K562 (cell line): ENCODE results near the gene CDH12. TPM values are rescaled to one million over a fixed set of nuclear protein-coding genes. Genes with fewer than 3 reads are reported as not detected.

ENCODE experiments used
- ATAC-seq: fragments of 200-7000 bp; cut with Tn5 transposase; 3 replicates; pipeline ENCODE4 v1.9.1; 2020; ENCODE audit warnings: moderate library complexity
- BruUV-seq: library from RNA; stranded (reverse); fragments of 400-500 nt; replicated peaks from 2 replicates; lab custom pipeline; 2021; lab: Mats Ljungman, UMichigan
- CTCF ChIA-PET: fragments of 300-600 bp; formaldehyde crosslinking; extraction: SDS; loops from one replicate; lab custom pipeline; 2021; ENCODE audit warnings: low intra/inter-chr PET ratio; lab: Yijun Ruan, JAX
- POLR2A ChIA-PET: fragments of 300-600, 350-650 bp; sonication (Branson Sonifier 250); formaldehyde crosslinking; extraction: SDS; loops from one replicate; lab custom pipeline; 2021; ENCODE audit warnings: antibody characterized with exemption, inconsistent platforms; lab: Yijun Ruan, JAX
- DNase-seq, 4 experiments: peaks; one replicate each; pipeline versions ENCODE4 v3.0.0 to v3.0.0-alpha.2; 2011 to 2018; ENCODE audit warnings: low spot score in 3 of 4, mixed read lengths in 3 of 4; ENCODE audit errors: extremely low read depth in 1 of 4
- FAIRE-seq: peaks from 2 replicates; lab custom pipeline; 2011; peaks lifted over from hg19 to GRCh38; lab: Jason Lieb, UNC
- H2AFZ ChIP-seq: 2 replicates; pipeline ENCODE4 v1.6.0; 2011; ENCODE audit warnings: low read depth, low read length, control low read depth, inconsistent platforms
- H3K27ac ChIP-seq: fragments of 200-600 bp; 3 replicates; pipeline ENCODE4 v1.8.0; 2011; ENCODE audit warnings: low read depth, mild to moderate bottlenecking, control low read depth, inconsistent platforms, low read length, moderate library complexity, mixed read lengths; ENCODE audit errors: extremely low read depth
- H3K27me3 ChIP-seq, 2 experiments: fragments of 300-600 bp in 1 of 2; 2 replicates in 1 of 2; 3 replicates in 1 of 2; pipeline versions ENCODE4 v1.6.0 to v1.8.0; 2011; ENCODE audit warnings: inconsistent platforms in 2 of 2, low read length in 2 of 2, mild to moderate bottlenecking in 1 of 2, mixed read lengths in 1 of 2, moderate library complexity in 1 of 2; ENCODE audit not compliant: control insufficient read depth in 2 of 2, insufficient read depth in 2 of 2
- H3K36me3 ChIP-seq: fragments of 300-600 bp; 3 replicates; pipeline ENCODE4 v1.8.0; 2011; ENCODE audit warnings: mild to moderate bottlenecking, low read length, inconsistent platforms; ENCODE audit not compliant: control insufficient read depth, insufficient read depth
- H3K4me1 ChIP-seq, 2 experiments: fragments of 200-600 bp in 1 of 2; replicated peaks in 1 of 2; 2 replicates in 1 of 2; 3 replicates in 1 of 2; pipeline versions ENCODE4 v1.5.1 to v1.8.0; 2011; ENCODE audit warnings: inconsistent platforms in 2 of 2, low read length in 2 of 2, mild to moderate bottlenecking in 1 of 2, mixed read lengths in 1 of 2, moderate library complexity in 1 of 2; ENCODE audit not compliant: control insufficient read depth in 2 of 2, insufficient read depth in 2 of 2
- H3K4me2 ChIP-seq: 2 replicates; pipeline ENCODE4 v1.6.1; 2011; ENCODE audit warnings: low read length, control low read depth, inconsistent platforms, mixed read lengths; ENCODE audit not compliant: insufficient read depth
- H3K4me3 ChIP-seq: fragments of 200-600 bp; sonication (generic), shearing (Covaris generic); 2 replicates; pipeline ENCODE4 v1.5.1; 2016; ENCODE audit warnings: control low read depth, inconsistent platforms
- H3K79me2 ChIP-seq: fragments of 200-600 bp; 3 replicates; pipeline ENCODE4 v1.8.0; 2011; ENCODE audit warnings: low read length, inconsistent platforms; ENCODE audit not compliant: control insufficient read depth, insufficient read depth
- H3K9ac ChIP-seq, 2 experiments: 2 replicates each; pipeline versions ENCODE4 v1.6.0 to v1.6.1; 2011; ENCODE audit warnings: low read depth in 2 of 2, low read length in 2 of 2, control low read depth in 1 of 2, inconsistent platforms in 1 of 2, mild to moderate bottlenecking in 1 of 2, mixed read lengths in 1 of 2; ENCODE audit not compliant: insufficient read depth in 1 of 2
- H3K9me1 ChIP-seq: one replicate; pipeline ENCODE4 v1.6.0; 2011; ENCODE audit warnings: inconsistent platforms, mild to moderate bottlenecking, low read length, moderate library complexity; ENCODE audit not compliant: control insufficient read depth, insufficient read depth
- H3K9me3 ChIP-seq: replicated peaks from 2 replicates; pipeline ENCODE4 v1.5.1; 2011; ENCODE audit warnings: low read depth, low read length, inconsistent platforms; ENCODE audit not compliant: control insufficient read depth, insufficient read depth
- H4K20me1 ChIP-seq: replicated peaks from 2 replicates; pipeline ENCODE4 v1.6.1; 2011; ENCODE audit warnings: low read length, inconsistent platforms, mixed read lengths; ENCODE audit not compliant: control insufficient read depth, insufficient read depth
- CBFA2T2 ChIP-seq: fragments of 450-650 bp; conservative IDR thresholded peaks from 2 replicates; pipeline ENCODE4 v1.6.1; 2017; ENCODE audit warnings: mild to moderate bottlenecking
- DEAF1 ChIP-seq: fragments of 450-650 bp; formaldehyde crosslinking; IDR thresholded peaks from 2 replicates; pipeline ENCODE4 v1.4.0; 2020; ENCODE audit warnings: mild to moderate bottlenecking, moderate library complexity
- ID3 ChIP-seq, 2 experiments: fragments of 250-450 bp in 1 of 2; fragments of 450-650 bp in 1 of 2; sonication (Bioruptor Pico) in 1 of 2; IDR thresholded peaks; 2 replicates each; pipeline versions ENCODE4 v1.6.1 to v1.8.0; 2016 to 2021; ENCODE audit warnings: mild to moderate bottlenecking in 2 of 2, moderate library complexity in 2 of 2, missing compliant biosample characterization in 1 of 2, missing genetic modification characterization in 1 of 2
- IRF2 ChIP-seq: sonication (generic); formaldehyde crosslinking; IDR thresholded peaks from 2 replicates; pipeline ENCODE4 v1.8.1; 2022; ENCODE audit warnings: mild to moderate bottlenecking, missing genetic modification reagents
- RBM17 ChIP-seq: fragments of 200-400 bp; formaldehyde crosslinking; IDR thresholded peaks from 2 replicates; pipeline ENCODE4 v1.6.1; 2017; ENCODE audit warnings: low read depth, mild to moderate bottlenecking, low read length, borderline replicate concordance
- ZC3H11A ChIP-seq: IDR thresholded peaks from 2 replicates; pipeline ENCODE4 v1.6.1; 2012; ENCODE audit warnings: low read depth, low read length, improper control_type of control experiment
- ZNF589 ChIP-seq: fragments of 200-800 bp; sonication (Bioruptor generic); IDR thresholded peaks from 2 replicates; pipeline ENCODE4 v1.6.1; 2016; ENCODE audit warnings: low read depth, missing genetic modification characterization, missing compliant biosample characterization
- WGBS: fragments of 100-300 bp; shearing (Covaris generic); methylation state at CpG from one replicate; pipeline ENCODE4 v1.1.6; 2016; ENCODE audit warnings: low coverage, mixed read lengths; ENCODE audit not compliant: insufficient coverage; ENCODE audit errors: missing lambda C conversion rate; 5-methylcytosine and 5-hydroxymethylcytosine counted together
- in situ Hi-C: fragments of 300-500 bp; cut with MboI; formaldehyde crosslinking; loops from 4 replicates; pipeline ENCODE4 v1.15.0; 2018; ENCODE audit warnings: inconsistent platforms, mixed read lengths
- intact Hi-C: fragments of 100-400 bp; cut with micrococcal nuclease; formaldehyde crosslinking; loops from 2 replicates; pipeline ENCODE4 v1.14.2; 2022
- polyA plus RNA-seq, 8 experiments: library from polyadenylated mRNA; depleted of rRNA in 4 of 8; stranded (reverse) in 5 of 8; unstranded in 3 of 8; fragments of >200 nt; fragmentation: Nextera tagmentation in 2 of 8; fragmentation: Illumina TruSeq in 1 of 8; extraction: Ambion mirVana in 2 of 8; extraction: Trizol in 1 of 8; gene quantifications; 2 replicates each; pipeline versions ENCODE4 v1.2.1 to v1.2.3, GENCODE V29; 2011 to 2014; ENCODE audit warnings: inconsistent platforms in 1 of 8, missing spikeins in 1 of 8
- total RNA-seq, 7 experiments: library from RNA; depleted of rRNA in 6 of 7; stranded (reverse); fragments of >200 nt in 6 of 7; fragmentation: Illumina TruSeq in 2 of 7; extraction: Trizol in 2 of 7; gene quantifications; 2 replicates each; pipeline versions ENCODE4 v1.2.1 to v1.2.3, GENCODE V29; 2011 to 2021; ENCODE audit warnings: low replicate concordance in 1 of 7
- TF ChIP-seq, protein P1 (sequence below): fragments of 450-650 bp; formaldehyde crosslinking; IDR thresholded peaks from 2 replicates; pipeline ENCODE4 v1.4.0; 2020; ENCODE audit warnings: mild to moderate bottlenecking, moderate library complexity

CDH12 gene
- total and polyA plus RNA-seq, 9 of the 15 experiments (the other 6 are each of a cell fraction or from before 2014, with no cell fraction given), result 0.03 to 1.7 (median 0.37) TPM

GRCh38 chr5:22411554-22412349 lies 441.4 kb downstream of the CDH12 start:
- BruUV-seq, result no TSS peak
- FAIRE-seq (no peak), ATAC-seq (no peak)
- H3K4me1 ChIP-seq, result no peaks in the 10 kb centered on the region
- no peaks in the 10 kb centered on the region for H4K20me1 ChIP-seq
- CTCF ChIA-PET, result no interaction called here
- intact Hi-C loops, result no loop called here
- H3K4me3 ChIP-seq, result no peak overlapping the region
- H3K9me1 ChIP-seq, result no peaks in the 10 kb centered on the region
- no peaks in the 10 kb centered on the region for H3K36me3 ChIP-seq
- TF ChIP-seq ZNF589 (CRISPR knock-in tag) (no peak), CBFA2T2 (no peak), RBM17 (no peak), ZC3H11A (no peak), IRF2 (CRISPR knock-in tag) (no peak), ID3 (CRISPR knock-in tag; IDR thresholded peaks at IDR 0.05) (no peak), ID3 (tag; IDR thresholded peaks at IDR 0.05) (no peak), DEAF1 (CRISPR knock-in tag) (no peak)
- TF ChIP-seq, protein P1, sequence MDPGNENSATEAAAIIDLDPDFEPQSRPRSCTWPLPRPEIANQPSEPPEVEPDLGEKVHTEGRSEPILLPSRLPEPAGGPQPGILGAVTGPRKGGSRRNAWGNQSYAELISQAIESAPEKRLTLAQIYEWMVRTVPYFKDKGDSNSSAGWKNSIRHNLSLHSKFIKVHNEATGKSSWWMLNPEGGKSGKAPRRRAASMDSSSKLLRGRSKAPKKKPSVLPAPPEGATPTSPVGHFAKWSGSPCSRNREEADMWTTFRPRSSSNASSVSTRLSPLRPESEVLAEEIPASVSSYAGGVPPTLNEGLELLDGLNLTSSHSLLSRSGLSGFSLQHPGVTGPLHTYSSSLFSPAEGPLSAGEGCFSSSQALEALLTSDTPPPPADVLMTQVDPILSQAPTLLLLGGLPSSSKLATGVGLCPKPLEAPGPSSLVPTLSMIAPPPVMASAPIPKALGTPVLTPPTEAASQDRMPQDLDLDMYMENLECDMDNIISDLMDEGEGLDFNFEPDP (CRISPR knock-in tag), result no peak
- TF ChIP-seq, all 486 proteins: peak for 0
- Histone ChIP-seq H3K4me2 (no peak overlapping the region), H3K27me3 (no peaks in the 10 kb centered on the region), H3K9me3 (no peaks in the 10 kb centered on the region), H3K9ac (no peak overlapping the region), H3K27ac (no peak overlapping the region), H2AFZ (no peak overlapping the region), H3K79me2 (no peaks in the 10 kb centered on the region)
- POLR2A ChIA-PET, result no interaction called here
- in situ Hi-C loops, result no loop called here
- 3% methylated on average over 4 of the region's 4 CpGs for WGBS
- DNase-seq, result no peak
